HepG2 (cell line): ENCODE results near the gene C5AR1. TPM values are rescaled to one million over a fixed set of nuclear protein-coding genes. Genes with fewer than 3 reads are reported as not detected.
A peak's percentile ranks its signal among the peaks of the same experiment; 100 is the strongest.

Experiments used
- CENPT ChIP-seq: sonication (generic); formaldehyde crosslinking; IDR thresholded peaks from 2 replicates; pipeline ENCODE4 v1.8.0; 2022; ENCODE audit warnings: low read depth, mild to moderate bottlenecking, moderate library complexity, missing genetic modification reagents
- ELF1 ChIP-seq: sonication (generic); formaldehyde crosslinking; IDR thresholded peaks from 2 replicates; pipeline ENCODE4 v1.4.0; 2020; ENCODE audit warnings: missing genetic modification reagents
- MYPOP ChIP-seq: sonication (generic); formaldehyde crosslinking; IDR thresholded peaks from 2 replicates; pipeline ENCODE4 v1.8.1; 2023; ENCODE audit warnings: mild to moderate bottlenecking, moderate library complexity, missing genetic modification reagents
- NFRKB ChIP-seq: fragments of 450-650 bp; IDR thresholded peaks from 2 replicates; pipeline ENCODE4 v1.6.1; 2017
- PHF8 ChIP-seq: sonication (generic); formaldehyde crosslinking; IDR thresholded peaks from 2 replicates; pipeline ENCODE4 v1.5.0; 2020; ENCODE audit warnings: missing genetic modification reagents
- POLR2G ChIP-seq: fragments of 200-400 bp; formaldehyde crosslinking; IDR thresholded peaks from 2 replicates; pipeline ENCODE4 v1.6.1; 2018; ENCODE audit warnings: mild to moderate bottlenecking, low read depth, low read length, moderate library complexity
- PRMT3 ChIP-seq: sonication (generic); formaldehyde crosslinking; IDR thresholded peaks from 2 replicates; pipeline ENCODE4 v1.8.1; 2022; ENCODE audit warnings: low read depth, mild to moderate bottlenecking, moderate library complexity, missing genetic modification reagents, borderline replicate concordance
- RBAK ChIP-seq: sonication (generic); formaldehyde crosslinking; IDR thresholded peaks from 2 replicates; pipeline ENCODE4 v1.5.1; 2020; ENCODE audit warnings: mild to moderate bottlenecking, missing genetic modification reagents
- RCOR2 ChIP-seq: IDR thresholded peaks from 2 replicates; pipeline ENCODE4 v1.6.1; 2016; ENCODE audit warnings: missing biosample characterization, missing genetic modification reagents
- RXRA ChIP-seq: sonication (generic); formaldehyde crosslinking; IDR thresholded peaks from 2 replicates; pipeline ENCODE4 v1.5.1; 2020; ENCODE audit warnings: missing genetic modification reagents
- SKI ChIP-seq: fragments of 450-650 bp; IDR thresholded peaks from one replicate; pipeline ENCODE4 v1.6.1; 2018; ENCODE audit warnings: mild to moderate bottlenecking; ENCODE audit not compliant: partially characterized antibody
- TBP ChIP-seq: sonication (generic); formaldehyde crosslinking; IDR thresholded peaks from 2 replicates; pipeline ENCODE4 v1.5.0; 2020; ENCODE audit warnings: missing genetic modification reagents
- TERF1 ChIP-seq: sonication (generic); formaldehyde crosslinking; IDR thresholded peaks from 2 replicates; pipeline ENCODE4 v1.8.0; 2022; ENCODE audit warnings: mild to moderate bottlenecking, missing genetic modification reagents, moderate library complexity
- ZFP37 ChIP-seq: sonication (generic); formaldehyde crosslinking; IDR thresholded peaks from 2 replicates; pipeline ENCODE4 v1.4.0; 2020; ENCODE audit warnings: missing genetic modification reagents, borderline replicate concordance
- ZIK1 ChIP-seq: sonication (generic); formaldehyde crosslinking; IDR thresholded peaks from 2 replicates; pipeline ENCODE4 v1.5.0; 2020; ENCODE audit warnings: mild to moderate bottlenecking, low read depth, missing genetic modification reagents, borderline replicate concordance
- ZNF138 ChIP-seq: sonication (generic); formaldehyde crosslinking; IDR thresholded peaks from 2 replicates; pipeline ENCODE4 v1.5.0; 2020; ENCODE audit warnings: mild to moderate bottlenecking, low read depth, missing genetic modification reagents
- ZNF235 ChIP-seq: sonication (generic); formaldehyde crosslinking; IDR thresholded peaks from 2 replicates; pipeline ENCODE4 v1.8.1; 2023; ENCODE audit warnings: mild to moderate bottlenecking, missing genetic modification reagents, borderline replicate concordance
- ZNF24 ChIP-seq: fragments of 450-650 bp; IDR thresholded peaks from 2 replicates; pipeline ENCODE4 v1.6.1; 2017; ENCODE audit warnings: antibody characterized with exemption, mild to moderate bottlenecking
- ZNF296 ChIP-seq: sonication (generic); formaldehyde crosslinking; conservative IDR thresholded peaks from 2 replicates; pipeline ENCODE4 v1.5.0; 2020; ENCODE audit warnings: mild to moderate bottlenecking, missing genetic modification reagents
- ZNF317 ChIP-seq: sonication (generic); formaldehyde crosslinking; IDR thresholded peaks from 2 replicates; pipeline ENCODE4 v1.5.0; 2020; ENCODE audit warnings: mild to moderate bottlenecking, missing genetic modification reagents
- ZNF543 ChIP-seq: sonication (generic); formaldehyde crosslinking; IDR thresholded peaks from 2 replicates; pipeline ENCODE4 v1.4.0; 2020; ENCODE audit warnings: mild to moderate bottlenecking, missing genetic modification reagents
- ZNF574 ChIP-seq: sonication (generic); formaldehyde crosslinking; IDR thresholded peaks from 2 replicates; pipeline ENCODE4 v1.4.0; 2020; ENCODE audit warnings: missing genetic modification reagents
- ZNF737 ChIP-seq: sonication (generic); formaldehyde crosslinking; IDR thresholded peaks from 2 replicates; pipeline ENCODE4 v1.5.0; 2020; ENCODE audit warnings: missing genetic modification reagents, mild to moderate bottlenecking, borderline replicate concordance
- ZNF816 ChIP-seq: sonication (generic); formaldehyde crosslinking; IDR thresholded peaks from 2 replicates; pipeline ENCODE4 v1.8.0; 2022; ENCODE audit warnings: missing genetic modification reagents, mild to moderate bottlenecking, borderline replicate concordance
- ZNF83 ChIP-seq: sonication (generic); formaldehyde crosslinking; IDR thresholded peaks from 2 replicates; pipeline ENCODE4 v1.4.0; 2020; ENCODE audit warnings: missing genetic modification reagents, mild to moderate bottlenecking, borderline replicate concordance
- ZSCAN9 ChIP-seq: IDR thresholded peaks from 2 replicates; pipeline ENCODE4 v1.6.1; 2016; ENCODE audit warnings: borderline replicate concordance
- polyA plus RNA-seq, 8 experiments: library from polyadenylated mRNA; depleted of rRNA in 3 of 8; stranded (reverse) in 7 of 8; unstranded in 1 of 8; fragments of >200 nt; fragmentation: Illumina TruSeq in 4 of 8; extraction: Trizol in 4 of 8; gene quantifications; 2 replicates each; pipeline versions ENCODE4 v1.2.1 to v1.2.3, GENCODE V29; 2011 to 2016; ENCODE audit warnings: low read depth in 4 of 8, missing spikeins in 1 of 8, mixed read lengths in 1 of 8; ENCODE audit not compliant: insufficient read depth in 1 of 8
- total RNA-seq, 5 experiments: library from RNA; depleted of rRNA; stranded (reverse); fragments of >200 nt; fragmentation: Illumina TruSeq; extraction: Trizol; gene quantifications; 2 replicates each; pipeline ENCODE4 v1.2.3, GENCODE V29; 2016; ENCODE audit warnings: low read depth in 1 of 5

The C5AR1 gene
- total and polyA plus RNA-seq, 2 of the 13 experiments (the other 11 are each of a cell fraction or from before 2014, with no cell fraction given) = 0.07 to 1.6 TPM

- TF ChIP-seq ZNF737 (CRISPR knock-in tag) (no peak), PRMT3 (no peak), ZNF574 (CRISPR knock-in tag) (peak; percentile 51), RXRA (CRISPR knock-in tag) (no peak; the same call in none of the 2 replicates), ZNF24 (no peak), ZSCAN9 (CRISPR knock-in tag) (0 out of 2 replicates have a peak, but pooled peaks have one; percentile 7), ELF1 (peak; percentile 90), ZFP37 (peak; percentile 6; the same call in 1 of the 2 replicates), ZNF138 (CRISPR knock-in tag) (no peak), NFRKB (no peak), RBAK (CRISPR knock-in tag) (no peak), ZNF235 (CRISPR knock-in tag) (no peak), RCOR2 (CRISPR knock-in tag) (no peak), TBP (CRISPR knock-in tag) (no peak), SKI (no peak), PHF8 (peak; percentile 86), ZNF296 (no peak), ZNF816 (CRISPR knock-in tag) (no peak), TERF1 (no peak), ZNF83 (CRISPR knock-in tag) (peak; percentile 88; the same call in 1 of the 2 replicates), ZNF317 (CRISPR knock-in tag) (peak; percentile 32; the same call in 1 of the 2 replicates), CENPT (no peak), MYPOP (CRISPR knock-in tag) (peak; percentile 85), ZNF543 (CRISPR knock-in tag) (no peak; the same call in 1 of the 2 replicates), POLR2G (peak; percentile 91), ZIK1 (CRISPR knock-in tag) (no peak)
Measured at GRCh38 chr19:47348819-47349795, 39.4 kb downstream of the C5AR1 start, which contains the start of gene DHX34 (continued).
